ENCODE results near the gene TMEM135.

The TMEM135 gene

GRCh38 chr11:87306262-87306851, 268.6 kb downstream of the TMEM135 start:
- no peak for DNase-seq (ENCODE audit: insufficient read length)
- TF ChIP-seq POLR2A (IDR thresholded peaks at IDR 0.05; ENCODE audit: low read depth, low read length) (no peak), POLR2AphosphoS5 (IDR thresholded peaks at IDR 0.05; ENCODE audit: low read depth, low read length) (no peak), TAF1 (IDR thresholded peaks at IDR 0.05; ENCODE audit: borderline replicate concordance, low read depth, low read length) (no peak)
- no peak for FAIRE-seq

- FAIRE-seq (no peak), DNase-seq (ENCODE audit: insufficient read length) (no peak)
- TF ChIP-seq TAF1 (IDR thresholded peaks at IDR 0.05; ENCODE audit: borderline replicate concordance, low read depth, low read length) (no peak), POLR2AphosphoS5 (IDR thresholded peaks at IDR 0.05; ENCODE audit: low read depth, low read length) (no peak), POLR2A (IDR thresholded peaks at IDR 0.05; ENCODE audit: low read depth, low read length) (no peak)
These were observed 269.4 kb downstream of the TMEM135 start for GRCh38 chr11:87307101-87307500.

- DNase-seq (ENCODE audit: insufficient read length) (no peak), FAIRE-seq (no peak)
- TF ChIP-seq POLR2AphosphoS5 (IDR thresholded peaks at IDR 0.05; ENCODE audit: low read depth, low read length) = no peak
- TF ChIP-seq POLR2A (IDR thresholded peaks at IDR 0.05; ENCODE audit: low read depth, low read length) = no peak
- TF ChIP-seq TAF1 (IDR thresholded peaks at IDR 0.05; ENCODE audit: borderline replicate concordance, low read depth, low read length) = no peak
These were observed 277.5 kb downstream of the TMEM135 start for GRCh38 chr11:87315229-87315628.

GRCh38 chr11:87316491-87316890, 278.8 kb downstream of the TMEM135 start:
- TF ChIP-seq POLR2AphosphoS5 (IDR thresholded peaks at IDR 0.05; ENCODE audit: low read depth, low read length) (no peak), TAF1 (IDR thresholded peaks at IDR 0.05; ENCODE audit: borderline replicate concordance, low read depth, low read length) (no peak), POLR2A (IDR thresholded peaks at IDR 0.05; ENCODE audit: low read depth, low read length) (no peak)
- FAIRE-seq = no peak
- DNase-seq (ENCODE audit: insufficient read length) = no peak

GRCh38 chr11:87317441-87317840, 279.7 kb downstream of the TMEM135 start:
- no peak for TF ChIP-seq POLR2A (IDR thresholded peaks at IDR 0.05; ENCODE audit: low read depth, low read length)
- no peak for TF ChIP-seq POLR2AphosphoS5 (IDR thresholded peaks at IDR 0.05; ENCODE audit: low read depth, low read length)
- no peak for TF ChIP-seq TAF1 (IDR thresholded peaks at IDR 0.05; ENCODE audit: borderline replicate concordance, low read depth, low read length)
- no peak for DNase-seq (ENCODE audit: insufficient read length)
- no peak for FAIRE-seq

- TF ChIP-seq TAF1 (IDR thresholded peaks at IDR 0.05; ENCODE audit: borderline replicate concordance, low read depth, low read length) = no peak
- TF ChIP-seq POLR2A (IDR thresholded peaks at IDR 0.05; ENCODE audit: low read depth, low read length) = no peak
- TF ChIP-seq POLR2AphosphoS5 (IDR thresholded peaks at IDR 0.05; ENCODE audit: low read depth, low read length) = no peak
- FAIRE-seq = no peak
- no peak for DNase-seq (ENCODE audit: insufficient read length)
These were observed 282.4 kb downstream of the TMEM135 start for GRCh38 chr11:87320123-87320522.

GRCh38 chr11:87322568-87322967, 284.8 kb downstream of the TMEM135 start:
- FAIRE-seq = no peak
- no peak for TF ChIP-seq POLR2A (IDR thresholded peaks at IDR 0.05; ENCODE audit: low read depth, low read length)
- TF ChIP-seq TAF1 (IDR thresholded peaks at IDR 0.05; ENCODE audit: borderline replicate concordance, low read depth, low read length) = no peak
- no peak for TF ChIP-seq POLR2AphosphoS5 (IDR thresholded peaks at IDR 0.05; ENCODE audit: low read depth, low read length)
- DNase-seq (ENCODE audit: insufficient read length) = no peak

GRCh38 chr11:87323899-87324298, 286.2 kb downstream of the TMEM135 start:
- DNase-seq (ENCODE audit: insufficient read length) (no peak), FAIRE-seq (no peak)
- TF ChIP-seq POLR2AphosphoS5 (IDR thresholded peaks at IDR 0.05; ENCODE audit: low read depth, low read length) = no peak
- TF ChIP-seq TAF1 (IDR thresholded peaks at IDR 0.05; ENCODE audit: borderline replicate concordance, low read depth, low read length) = no peak
- no peak for TF ChIP-seq POLR2A (IDR thresholded peaks at IDR 0.05; ENCODE audit: low read depth, low read length)

- FAIRE-seq (peak; percentile 66), DNase-seq (ENCODE audit: insufficient read length) (no peak)
- TF ChIP-seq POLR2A (IDR thresholded peaks at IDR 0.05; ENCODE audit: low read depth, low read length) = no peak
- no peak for TF ChIP-seq POLR2AphosphoS5 (IDR thresholded peaks at IDR 0.05; ENCODE audit: low read depth, low read length)
- TF ChIP-seq TAF1 (IDR thresholded peaks at IDR 0.05; ENCODE audit: borderline replicate concordance, low read depth, low read length) = no peak
These were observed 287.2 kb downstream of the TMEM135 start for GRCh38 chr11:87324817-87325489.

- FAIRE-seq = no peak
These were observed 287.7 kb downstream of the TMEM135 start for GRCh38 chr11:87325490-87325872.

GRCh38 chr11:87326594-87326993, 288.9 kb downstream of the TMEM135 start:
- DNase-seq (ENCODE audit: insufficient read length) (no peak), FAIRE-seq (no peak)
- TF ChIP-seq POLR2A (IDR thresholded peaks at IDR 0.05; ENCODE audit: low read depth, low read length) = no peak
- no peak for TF ChIP-seq POLR2AphosphoS5 (IDR thresholded peaks at IDR 0.05; ENCODE audit: low read depth, low read length)
- no peak for TF ChIP-seq TAF1 (IDR thresholded peaks at IDR 0.05; ENCODE audit: borderline replicate concordance, low read depth, low read length)

More at GRCh38 chr11:87325490-87325872, 287.7 kb downstream of the TMEM135 start:
- TF ChIP-seq POLR2A (IDR thresholded peaks at IDR 0.05; ENCODE audit: low read depth, low read length) (no peak), TAF1 (IDR thresholded peaks at IDR 0.05; ENCODE audit: borderline replicate concordance, low read depth, low read length) (no peak), POLR2AphosphoS5 (IDR thresholded peaks at IDR 0.05; ENCODE audit: low read depth, low read length) (no peak)
- DNase-seq (ENCODE audit: insufficient read length) = no peak

- FAIRE-seq (no peak), DNase-seq (ENCODE audit: insufficient read length) (no peak)
- TF ChIP-seq POLR2AphosphoS5 (IDR thresholded peaks at IDR 0.05; ENCODE audit: low read depth, low read length) (no peak), POLR2A (IDR thresholded peaks at IDR 0.05; ENCODE audit: low read depth, low read length) (no peak), TAF1 (IDR thresholded peaks at IDR 0.05; ENCODE audit: borderline replicate concordance, low read depth, low read length) (no peak)
These were observed 291.4 kb downstream of the TMEM135 start for GRCh38 chr11:87329172-87329571.
